Measurements from ENCODE around the gene SPSB4. TPM values are rescaled to one million over a fixed set of nuclear protein-coding genes. Genes with fewer than 3 reads are reported as not detected.

The SPSB4 gene
- total and polyA plus RNA-seq, 2 donors (not counting 3 experiments of a cell fraction or from before 2014, with no cell fraction given): 0.06 to 0.22 TPM

- Histone ChIP-seq H3K4me1 (ENCODE audit: control insufficient read depth, extremely low read depth, insufficient read depth, low read length) (no peaks in the 10 kb centered on the region), H2AFZ (ENCODE audit: low read depth, low read length) (no peak overlapping the region), H3K4me2 (ENCODE audit: insufficient read depth, low read length) (no peak overlapping the region), H3K27me3 (ENCODE audit: control insufficient read depth in 2 of 2, insufficient read depth in 2 of 2, low read length in 2 of 2) (no peaks in the 10 kb centered on the region), H3K79me2 (ENCODE audit: control insufficient read depth, insufficient read depth, low read length) (no peaks in the 10 kb centered on the region), H3K9me3 (replicated peaks; ENCODE audit: control insufficient read depth, insufficient read depth, low read length) (no peaks in the 10 kb centered on the region), H3K9ac (replicated peaks; ENCODE audit: extremely low read depth, insufficient read depth, low read length) (no peak overlapping the region), H3K9me1 (replicated peaks; ENCODE audit: control insufficient read depth, extremely low read depth, insufficient read depth, low read length) (no peaks in the 10 kb centered on the region), H4K20me1 (replicated peaks; ENCODE audit: control insufficient read depth, extremely low read depth, insufficient read depth, low read length) (no peaks in the 10 kb centered on the region), H3K4me3 (replicated peaks in 1 of 3; ENCODE audit: insufficient read depth in 1 of 3, low read depth in 1 of 3, low read length in 3 of 3) (no peak overlapping the region), H3K36me3 (ENCODE audit: control insufficient read depth in 2 of 2, extremely low read depth in 1 of 2, insufficient read depth in 2 of 2, low read length in 2 of 2) (no peaks in the 10 kb centered on the region), H3K27ac (ENCODE audit: insufficient read depth, low read depth, low read length) (no peak overlapping the region)
- intact Hi-C loops (cut with micrococcal nuclease): no loop called here
- dilution Hi-C loops (cut with MboI; ENCODE audit: extremely low pct_ligation_motif_present, low sequenced_read_pairs): no loop called here
- ChIA-PET CTCF (interaction anchor here (1.5 kb wide), 1 partner anchor 22 kb away, joined by 3 read pairs; no protein-coding TSS in a partner anchor), POLR2A (no interaction called here)
- TF ChIP-seq POLR2A (IDR thresholded peaks at IDR 0.05; ENCODE audit: low read depth, low read length) (no peak), POLR2AphosphoS5 (IDR thresholded peaks at IDR 0.05; ENCODE audit: insufficient read depth, low read depth, low read length) (no peak), MYC (IDR thresholded peaks at IDR 0.05; ENCODE audit: low read depth, low read length) (no peak), GATA2 (IDR thresholded peaks at IDR 0.05; ENCODE audit: insufficient read depth, insufficient read length, low read depth, low read length) (no peak), CTCF (IDR thresholded peaks at IDR 0.05; ENCODE audit: extremely low read depth in 1 of 2, insufficient read depth in 1 of 2, low read depth in 1 of 2, low read length in 2 of 2) (no peak), FOS (IDR thresholded peaks at IDR 0.05; ENCODE audit: borderline replicate concordance, insufficient read depth, low read length) (no peak), MAX (IDR thresholded peaks at IDR 0.05; ENCODE audit: insufficient read depth, insufficient read length) (no peak), JUN (IDR thresholded peaks at IDR 0.05; ENCODE audit: borderline replicate concordance, insufficient read depth, insufficient read length, low read depth) (no peak), EZH2 (IDR thresholded peaks at IDR 0.05; ENCODE audit: borderline replicate concordance, low read depth, low read length, severe bottlenecking) (no peak)
- DNase-seq (ENCODE audit: low read depth, low spot score): no peak
- FAIRE-seq: no peak
- no TSS peak for BruUV-seq (replicated peaks)
Measured at GRCh38 chr3:141127344-141128125, 76.4 kb downstream of the SPSB4 start.
